Kidney glomerular epithelial cell (primary cell): ENCODE results near the gene NOS1AP.
"Not testable (repeated sequence)": the region's sequence is repeated elsewhere in the genome, so short reads cannot be mapped to it uniquely, and the experiment has no call there.

Experiments used
- DNase-seq: peaks from one replicate; lab custom pipeline; 2025; lab: John Stamatoyannopoulos, UW

NOS1AP gene

DNA sequence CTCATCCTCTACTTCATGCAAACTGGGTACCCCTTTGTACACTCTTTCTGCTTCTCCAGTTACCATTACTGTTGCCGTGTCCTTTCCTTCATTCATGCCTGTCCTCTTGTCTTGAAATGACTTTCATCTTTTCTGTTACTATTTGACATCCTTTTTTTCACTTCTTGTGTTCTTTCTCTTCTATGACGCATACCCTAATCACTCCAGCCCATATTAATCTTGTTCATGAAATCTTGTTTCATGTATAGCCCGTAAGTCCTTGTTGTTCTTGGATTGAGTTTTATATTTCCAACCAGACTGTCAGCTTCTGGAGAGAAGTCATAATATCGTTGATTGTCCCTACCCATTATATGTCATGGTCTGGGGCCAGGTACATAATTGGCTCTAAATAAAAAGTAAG is 126.1 kb downstream of the NOS1AP start:
- no peak for DNase-seq

DNA sequence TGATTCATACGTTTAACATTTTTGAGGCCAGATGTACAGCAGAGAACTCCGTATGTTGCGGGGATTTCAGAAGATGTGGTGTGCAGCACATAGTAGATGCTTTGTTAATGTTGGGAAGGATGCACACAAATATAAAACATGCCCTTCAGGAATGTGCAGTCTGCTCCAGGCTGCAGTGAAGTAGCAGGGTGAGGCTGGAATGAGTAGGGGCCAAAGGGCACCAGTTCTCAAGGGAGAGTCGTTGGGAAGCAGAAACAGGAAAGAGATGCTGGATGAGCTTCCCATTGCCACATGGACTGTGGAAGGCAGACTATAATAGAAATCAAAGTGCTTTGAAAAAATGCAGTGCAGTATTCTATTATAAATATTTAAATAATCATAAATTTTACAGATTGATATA is 126.9 kb downstream of the NOS1AP start:
- no peak for DNase-seq

DNA sequence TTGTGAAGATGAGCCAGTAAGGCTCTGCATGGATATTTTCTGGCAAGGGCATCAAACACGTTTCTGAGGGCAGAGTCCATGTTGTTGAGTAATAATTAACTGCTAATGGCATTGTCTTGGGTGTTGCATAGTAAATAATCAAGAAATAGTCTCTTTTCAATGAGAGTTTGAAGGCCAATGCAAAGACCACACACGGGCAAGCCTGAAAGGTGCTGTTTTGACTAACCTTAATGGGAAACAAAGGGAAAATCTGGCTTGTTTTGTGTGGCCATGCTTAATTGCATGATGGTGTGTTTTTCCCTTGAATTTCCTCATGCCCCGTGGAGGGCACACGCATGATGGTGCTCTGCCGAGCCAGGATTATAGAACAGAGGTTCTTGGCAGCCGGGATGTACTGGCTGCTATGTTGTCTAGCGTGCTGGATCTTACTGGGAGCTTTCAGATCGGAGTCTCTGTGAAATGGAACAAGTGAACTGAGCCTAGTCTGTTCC is 127.6 kb downstream of the NOS1AP start:
- DNase-seq: no peak

DNA sequence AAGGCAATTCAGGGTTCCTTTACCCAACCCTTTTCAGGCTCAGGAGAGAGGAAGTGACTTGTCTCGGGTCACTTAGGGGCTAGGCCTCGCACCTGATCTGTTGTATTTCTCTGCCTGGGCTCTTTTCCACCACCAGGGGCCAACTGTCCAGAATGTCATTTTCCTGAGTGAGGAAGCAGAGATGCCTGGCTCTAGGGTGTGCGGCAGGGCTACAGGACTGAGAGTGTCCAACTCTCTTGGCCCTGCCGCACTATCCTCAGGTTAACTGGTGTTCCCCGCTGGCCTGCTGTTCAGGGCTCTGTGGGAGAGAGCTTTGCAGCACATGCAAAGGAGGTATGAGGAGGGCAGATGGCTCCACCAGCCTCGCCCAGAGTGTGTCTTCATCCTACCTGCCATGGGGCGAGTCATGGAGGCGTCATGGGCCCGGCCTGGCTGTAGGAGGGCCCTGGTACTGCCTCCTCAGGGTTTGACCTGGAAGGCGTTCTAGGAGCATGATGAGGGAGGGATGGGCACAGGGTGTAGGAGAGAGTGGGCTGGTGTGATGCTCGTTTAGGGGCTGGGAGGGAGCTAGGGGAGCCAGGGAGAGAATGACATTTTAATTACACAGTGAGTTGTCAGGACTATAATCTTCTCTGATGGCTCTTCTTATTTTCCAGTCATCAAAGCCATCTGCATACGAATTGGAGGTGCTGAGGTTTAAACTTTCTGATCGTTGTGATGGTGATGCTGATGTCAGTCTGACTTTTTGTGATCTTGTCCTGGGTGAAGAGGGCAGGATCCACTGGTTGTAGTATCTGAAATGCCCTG is 128.3 kb downstream of the NOS1AP start:
- DNase-seq: no peak

- no peak for DNase-seq
Measured at GRCh38 chr1:162200096-162200847, 130.8 kb downstream of the NOS1AP start.

DNA sequence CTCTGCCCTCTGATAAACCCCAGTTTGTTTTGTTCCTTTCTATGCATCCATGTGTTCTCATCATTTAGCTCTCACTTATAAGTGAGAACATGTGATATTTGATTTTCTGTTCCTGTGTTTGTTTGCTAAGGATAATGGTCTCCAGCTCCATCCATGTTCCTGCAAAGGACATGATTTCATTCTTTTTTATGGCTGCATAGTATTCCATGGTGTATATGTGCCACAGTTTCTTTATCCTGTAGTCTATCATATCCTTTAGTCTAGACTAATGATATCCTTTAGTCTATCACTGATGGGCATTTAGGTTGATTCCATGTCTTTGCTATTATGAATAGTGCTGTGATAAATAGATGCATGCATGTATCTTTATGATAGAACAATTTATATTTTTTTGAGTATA is 131.6 kb downstream of the NOS1AP start:
- DNase-seq: not testable (repeated sequence)

DNA sequence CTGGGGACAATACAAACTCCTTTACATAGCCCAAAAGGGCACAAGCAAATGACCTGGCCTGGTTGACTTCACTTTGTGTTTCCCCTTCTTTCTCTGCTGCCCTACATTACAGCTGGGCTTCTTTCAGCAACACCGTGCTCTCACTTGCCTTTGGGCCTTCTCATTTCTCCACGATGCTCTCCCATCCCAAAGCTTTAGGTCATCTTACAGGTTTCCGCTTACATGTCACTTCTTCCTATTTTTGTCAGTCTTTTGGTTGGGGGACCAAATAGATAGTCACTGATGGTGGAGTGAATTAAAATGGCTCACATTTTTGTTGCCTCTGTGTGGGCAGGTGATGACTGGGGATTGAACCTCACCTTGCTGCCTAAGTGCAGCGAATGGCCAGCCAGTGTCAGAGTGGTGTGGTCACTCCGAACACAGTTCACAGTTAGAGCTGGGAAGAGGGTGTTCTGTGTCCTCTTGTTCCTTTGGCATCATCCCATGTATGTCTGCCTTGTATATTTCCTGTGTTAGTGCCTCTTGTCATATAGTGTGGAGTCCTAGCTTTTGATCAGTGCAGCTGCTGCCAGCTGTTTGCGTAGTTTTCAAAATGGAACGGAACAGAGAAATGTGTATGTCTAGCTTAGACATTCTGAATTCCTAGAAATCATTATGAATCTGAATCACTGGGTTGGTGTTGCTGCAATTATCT is 134.8 kb downstream of the NOS1AP start:
- DNase-seq: no peak

- DNase-seq: no peak
Measured at GRCh38 chr1:162204823-162205155, 135.3 kb downstream of the NOS1AP start.

- no peak for DNase-seq
Measured at GRCh38 chr1:162206300-162206699, 136.8 kb downstream of the NOS1AP start.

- DNase-seq: peak; percentile 47
Measured at GRCh38 chr1:162206749-162207635, 137.5 kb downstream of the NOS1AP start.

DNA sequence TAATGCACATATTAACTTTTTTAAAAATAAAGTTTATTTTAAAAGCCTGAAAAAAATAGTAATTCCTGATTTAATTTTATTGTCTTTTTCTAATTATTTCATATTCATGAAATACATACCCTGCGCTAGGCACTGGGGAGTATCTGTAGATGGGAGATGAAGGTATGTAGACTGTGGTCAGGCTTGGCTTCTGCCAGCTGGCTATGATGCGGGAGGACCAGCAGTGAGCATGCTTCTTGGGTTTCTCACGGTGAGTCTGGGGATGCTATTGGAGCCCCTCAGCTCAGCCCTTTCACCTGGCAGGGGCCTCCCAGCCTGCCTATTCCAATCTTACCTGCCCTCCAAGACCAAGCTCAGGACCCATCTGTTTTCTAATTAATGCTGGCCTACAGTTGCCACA is 138.4 kb downstream of the NOS1AP start:
- DNase-seq: no peak

DNA sequence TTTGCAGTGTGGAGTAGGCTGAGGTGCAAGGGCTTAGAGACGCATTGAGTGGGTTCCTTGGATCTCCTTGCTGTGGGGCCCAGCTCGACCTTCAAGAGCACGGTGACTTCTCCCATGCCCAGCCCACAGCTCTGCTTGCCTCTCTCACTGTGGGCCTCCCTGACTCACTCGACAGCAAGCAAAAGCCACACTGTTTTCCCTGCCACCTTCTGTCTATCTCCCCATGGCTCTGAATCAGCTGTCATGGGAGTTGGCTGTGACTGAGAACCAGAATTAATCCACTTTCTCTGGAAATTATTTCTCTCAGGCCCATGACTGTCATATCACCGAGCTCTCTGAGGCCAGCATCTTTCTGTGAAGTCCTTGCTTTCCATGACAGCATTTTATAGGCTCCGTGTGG is 140.7 kb downstream of the NOS1AP start:
- no peak for DNase-seq

DNA sequence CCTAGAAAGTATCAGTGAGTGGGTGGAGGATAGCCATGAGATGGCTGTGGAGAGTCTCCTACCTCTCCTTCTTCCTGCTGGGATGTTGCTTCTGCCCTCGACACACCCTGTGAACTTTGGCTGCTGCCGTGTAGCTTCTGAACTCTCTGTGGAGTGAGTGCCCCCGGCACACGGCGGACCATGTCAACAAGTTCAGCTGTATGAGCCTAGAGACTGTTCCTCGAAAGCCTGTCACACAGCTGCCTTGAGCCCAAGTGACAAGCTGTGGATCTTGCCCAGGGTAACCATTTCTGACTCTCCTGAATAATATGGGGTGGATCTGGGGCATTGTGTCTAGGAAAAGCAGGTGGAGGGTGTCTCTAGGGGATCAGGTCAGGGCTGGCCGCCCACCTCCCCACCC is 143.2 kb downstream of the NOS1AP start:
- DNase-seq: no peak

DNA sequence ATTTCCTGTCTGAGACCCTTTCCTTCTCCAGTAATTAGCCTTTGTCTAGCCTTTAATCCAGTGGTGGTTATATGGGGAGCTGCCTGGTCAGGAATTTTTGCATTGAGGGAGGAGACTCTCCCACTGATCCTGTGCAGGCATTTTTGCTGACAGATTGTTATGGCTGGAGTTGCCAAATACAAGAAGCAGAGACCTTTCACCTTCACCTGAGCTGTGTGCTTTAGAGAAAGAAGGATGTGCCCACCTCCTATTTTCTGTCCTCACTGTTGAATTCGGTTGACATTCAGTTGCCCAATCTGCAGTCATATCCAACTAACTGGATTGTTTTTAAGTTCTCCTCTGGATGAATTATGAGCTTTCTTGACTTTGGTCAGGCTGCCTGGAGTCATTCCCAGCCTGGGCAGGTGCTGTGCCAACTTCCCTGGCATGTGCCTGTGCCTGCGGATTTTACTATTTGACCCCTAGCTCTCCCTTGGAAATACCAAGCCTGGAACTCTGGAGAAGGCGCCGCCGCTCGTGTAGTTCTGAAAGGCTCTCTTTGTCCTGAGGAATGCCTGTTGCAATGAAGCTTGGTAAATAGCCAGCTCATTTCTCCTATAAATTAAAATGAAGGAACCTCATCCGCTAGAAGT is 143.9 kb downstream of the NOS1AP start:
- DNase-seq: peak; percentile 52

- no peak for DNase-seq
Measured at GRCh38 chr1:162214202-162214601, 144.7 kb downstream of the NOS1AP start.

DNA sequence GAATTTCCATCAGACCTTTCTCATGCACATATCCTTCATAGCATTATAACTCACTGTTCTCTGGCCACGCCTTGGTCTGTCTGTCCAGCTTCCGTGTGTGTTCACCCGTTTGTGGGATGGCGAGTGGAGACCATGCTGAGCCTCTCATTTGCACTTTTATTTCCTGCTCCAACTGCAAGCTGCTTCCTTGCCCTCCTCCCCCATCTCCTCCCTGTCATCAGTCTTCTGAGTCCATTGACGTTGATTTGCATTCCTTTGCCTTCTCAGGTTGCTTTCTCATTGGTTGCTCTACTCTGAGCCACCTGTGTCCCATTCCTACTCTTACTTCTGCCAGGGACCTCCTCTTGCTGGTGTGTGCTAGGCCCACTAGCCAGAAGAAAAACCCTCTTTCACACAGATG is 146.4 kb downstream of the NOS1AP start:
- DNase-seq: peak; percentile 11

GRCh38 chr1:162216604-162217003 is 147.1 kb downstream of the NOS1AP start:
- DNase-seq: no peak

DNA sequence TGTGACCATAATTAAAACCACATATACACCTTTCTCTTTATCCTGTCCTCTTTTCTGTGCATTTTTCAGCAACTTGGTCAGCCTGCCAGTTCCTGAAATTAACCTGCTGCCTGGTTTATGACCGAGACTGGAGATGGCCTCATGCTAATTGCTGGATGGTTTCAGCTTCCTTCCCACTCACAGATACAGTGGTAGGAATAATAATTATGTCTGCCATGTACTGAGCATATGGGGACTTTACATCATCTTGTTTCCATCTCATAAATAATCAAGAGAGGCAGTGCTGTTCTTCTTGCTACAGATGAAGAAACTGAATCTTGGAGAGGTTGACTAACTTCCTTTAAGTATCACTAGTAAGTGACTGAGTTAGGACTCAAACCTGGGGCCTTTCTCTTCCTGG is 148.2 kb downstream of the NOS1AP start:
- DNase-seq: no peak

- DNase-seq: no peak
Measured at GRCh38 chr1:162218546-162218945, 149.1 kb downstream of the NOS1AP start.

- DNase-seq: peak; percentile 7
Measured at GRCh38 chr1:162218975-162219374, 149.5 kb downstream of the NOS1AP start.

DNA sequence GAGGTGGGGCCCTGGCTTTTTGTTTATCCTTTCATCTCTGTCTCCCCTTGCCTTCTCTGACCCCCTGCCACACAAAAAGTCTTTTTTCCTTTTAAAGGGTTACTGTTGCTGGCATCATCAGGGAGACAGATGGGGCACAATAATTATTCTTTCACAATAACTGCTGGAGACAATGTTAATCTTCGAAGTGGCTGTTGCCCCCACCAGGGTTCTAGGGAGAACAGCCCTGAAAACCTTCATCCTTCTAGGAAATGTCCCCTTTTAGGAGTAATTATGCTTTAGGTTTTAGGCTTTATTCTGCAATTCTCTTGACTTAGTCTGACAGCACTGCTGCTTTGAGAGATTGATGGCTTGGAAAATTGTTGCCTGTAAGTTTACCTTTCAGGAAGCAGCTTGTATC is 150.0 kb downstream of the NOS1AP start:
- DNase-seq: no peak
